ENCODE data around the gene BRPF3. TPM values are rescaled to one million over a fixed set of nuclear protein-coding genes. Genes with fewer than 3 reads are reported as not detected.

BRPF3 gene
- polyA plus RNA-seq, 1 donor from 2014 or later = 10.1 TPM

DNA sequence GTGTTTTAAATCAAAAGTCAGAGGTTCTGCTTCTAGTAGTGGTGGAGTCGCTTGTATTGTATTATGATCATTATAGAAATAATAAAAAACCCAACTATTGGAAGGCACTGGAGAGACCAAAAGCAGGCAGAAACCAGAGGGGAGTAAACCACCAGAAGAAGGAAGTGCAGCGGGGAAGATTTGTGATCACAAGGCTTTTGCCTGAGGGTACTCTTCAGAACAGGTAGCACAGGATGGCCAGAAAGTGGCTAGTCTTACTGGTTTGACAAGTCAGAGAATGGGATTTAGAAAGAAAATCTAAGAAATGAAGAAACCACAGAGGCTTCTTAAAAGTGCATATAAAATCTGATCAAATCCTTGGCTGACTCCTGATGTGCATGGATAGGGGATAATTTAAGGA is 42.3 kb upstream of the BRPF3 start:
- no peaks in the 10 kb centered on the region for H4K20me1 ChIP-seq (ENCODE audit: insufficient read depth)

DNA sequence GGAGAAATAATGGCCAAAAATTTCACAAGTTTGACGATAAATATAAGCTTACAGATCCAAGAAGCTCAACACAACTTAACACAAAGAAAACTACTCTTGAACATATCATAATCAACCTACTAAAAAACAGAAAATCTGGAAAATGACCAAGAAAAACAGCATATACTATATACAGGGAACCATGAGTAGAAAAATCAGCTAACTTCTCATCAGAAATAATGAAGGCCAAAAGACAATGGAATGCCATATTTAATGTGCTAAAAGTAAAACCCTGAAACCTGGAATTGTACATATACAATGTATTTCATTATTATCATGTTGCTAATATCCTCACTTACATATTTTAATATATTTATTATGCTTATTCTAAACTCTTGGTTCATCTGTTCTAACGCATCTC is 40.9 kb upstream of the BRPF3 start:
- Histone ChIP-seq H3K9ac (ENCODE audit: low read length) (no peak overlapping the region), H3K36me3 (ENCODE audit: insufficient read depth, low read length) (no peaks in the 10 kb centered on the region), H3K27ac (ENCODE audit: low read length) (no peak overlapping the region), H2AFZ (ENCODE audit: low read depth, low read length) (no peak overlapping the region), H3K27me3 (ENCODE audit: insufficient read depth, low read depth, low read length) (no peaks in the 10 kb centered on the region), H3K4me3 (ENCODE audit: low read length) (no peak overlapping the region), H3F3A (ENCODE audit: insufficient read depth, low read length, poor library complexity, severe bottlenecking) (no peaks in the 10 kb centered on the region), H4K20me1 (ENCODE audit: insufficient read depth) (no peaks in the 10 kb centered on the region), H3K4me2 (ENCODE audit: low read length) (no peak overlapping the region), H3K9me3 (ENCODE audit: low read length) (no peaks in the 10 kb centered on the region), H3K9me2 (ENCODE audit: insufficient read depth, low read length) (no peaks in the 10 kb centered on the region), H3K79me2 (replicated peaks; ENCODE audit: insufficient read depth, low read length) (no peaks in the 10 kb centered on the region)
- TF ChIP-seq EP300 (conservative IDR thresholded peaks at IDR 0.05; ENCODE audit: poor library complexity, severe bottlenecking) (no peak), RAD21 (conservative IDR thresholded peaks at IDR 0.05) (no peak), TAF1 (IDR thresholded peaks at IDR 0.05; ENCODE audit: low read depth) (no peak), MXI1 (conservative IDR thresholded peaks at IDR 0.05; ENCODE audit: poor library complexity, severe bottlenecking) (no peak)
- TF ChIP-seq, protein P1, sequence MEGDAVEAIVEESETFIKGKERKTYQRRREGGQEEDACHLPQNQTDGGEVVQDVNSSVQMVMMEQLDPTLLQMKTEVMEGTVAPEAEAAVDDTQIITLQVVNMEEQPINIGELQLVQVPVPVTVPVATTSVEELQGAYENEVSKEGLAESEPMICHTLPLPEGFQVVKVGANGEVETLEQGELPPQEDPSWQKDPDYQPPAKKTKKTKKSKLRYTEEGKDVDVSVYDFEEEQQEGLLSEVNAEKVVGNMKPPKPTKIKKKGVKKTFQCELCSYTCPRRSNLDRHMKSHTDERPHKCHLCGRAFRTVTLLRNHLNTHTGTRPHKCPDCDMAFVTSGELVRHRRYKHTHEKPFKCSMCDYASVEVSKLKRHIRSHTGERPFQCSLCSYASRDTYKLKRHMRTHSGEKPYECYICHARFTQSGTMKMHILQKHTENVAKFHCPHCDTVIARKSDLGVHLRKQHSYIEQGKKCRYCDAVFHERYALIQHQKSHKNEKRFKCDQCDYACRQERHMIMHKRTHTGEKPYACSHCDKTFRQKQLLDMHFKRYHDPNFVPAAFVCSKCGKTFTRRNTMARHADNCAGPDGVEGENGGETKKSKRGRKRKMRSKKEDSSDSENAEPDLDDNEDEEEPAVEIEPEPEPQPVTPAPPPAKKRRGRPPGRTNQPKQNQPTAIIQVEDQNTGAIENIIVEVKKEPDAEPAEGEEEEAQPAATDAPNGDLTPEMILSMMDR (IDR thresholded peaks at IDR 0.05; ENCODE audit: poor library complexity, severe bottlenecking) = no peak

More for the DNA sequence above, 42.3 kb upstream of the BRPF3 start:
- TF ChIP-seq POLR2AphosphoS5 (IDR thresholded peaks at IDR 0.05) = no peak
- no peak for TF ChIP-seq EZH2 (IDR thresholded peaks at IDR 0.05; ENCODE audit: borderline replicate concordance, insufficient read depth, low read length, poor library complexity, severe bottlenecking)
- TF ChIP-seq MXI1 (conservative IDR thresholded peaks at IDR 0.05; ENCODE audit: poor library complexity, severe bottlenecking) = no peak
- TF ChIP-seq, protein P1 (IDR thresholded peaks at IDR 0.05; ENCODE audit: poor library complexity, severe bottlenecking) = no peak
- no peak for TF ChIP-seq SMC3 (conservative IDR thresholded peaks at IDR 0.05; ENCODE audit: poor library complexity)
- no peak for TF ChIP-seq EP300 (conservative IDR thresholded peaks at IDR 0.05; ENCODE audit: poor library complexity, severe bottlenecking)
- TF ChIP-seq TAF1 (IDR thresholded peaks at IDR 0.05; ENCODE audit: low read depth) = no peak
- TF ChIP-seq RAD21 (conservative IDR thresholded peaks at IDR 0.05) = no peak
- TF ChIP-seq, protein P2, sequence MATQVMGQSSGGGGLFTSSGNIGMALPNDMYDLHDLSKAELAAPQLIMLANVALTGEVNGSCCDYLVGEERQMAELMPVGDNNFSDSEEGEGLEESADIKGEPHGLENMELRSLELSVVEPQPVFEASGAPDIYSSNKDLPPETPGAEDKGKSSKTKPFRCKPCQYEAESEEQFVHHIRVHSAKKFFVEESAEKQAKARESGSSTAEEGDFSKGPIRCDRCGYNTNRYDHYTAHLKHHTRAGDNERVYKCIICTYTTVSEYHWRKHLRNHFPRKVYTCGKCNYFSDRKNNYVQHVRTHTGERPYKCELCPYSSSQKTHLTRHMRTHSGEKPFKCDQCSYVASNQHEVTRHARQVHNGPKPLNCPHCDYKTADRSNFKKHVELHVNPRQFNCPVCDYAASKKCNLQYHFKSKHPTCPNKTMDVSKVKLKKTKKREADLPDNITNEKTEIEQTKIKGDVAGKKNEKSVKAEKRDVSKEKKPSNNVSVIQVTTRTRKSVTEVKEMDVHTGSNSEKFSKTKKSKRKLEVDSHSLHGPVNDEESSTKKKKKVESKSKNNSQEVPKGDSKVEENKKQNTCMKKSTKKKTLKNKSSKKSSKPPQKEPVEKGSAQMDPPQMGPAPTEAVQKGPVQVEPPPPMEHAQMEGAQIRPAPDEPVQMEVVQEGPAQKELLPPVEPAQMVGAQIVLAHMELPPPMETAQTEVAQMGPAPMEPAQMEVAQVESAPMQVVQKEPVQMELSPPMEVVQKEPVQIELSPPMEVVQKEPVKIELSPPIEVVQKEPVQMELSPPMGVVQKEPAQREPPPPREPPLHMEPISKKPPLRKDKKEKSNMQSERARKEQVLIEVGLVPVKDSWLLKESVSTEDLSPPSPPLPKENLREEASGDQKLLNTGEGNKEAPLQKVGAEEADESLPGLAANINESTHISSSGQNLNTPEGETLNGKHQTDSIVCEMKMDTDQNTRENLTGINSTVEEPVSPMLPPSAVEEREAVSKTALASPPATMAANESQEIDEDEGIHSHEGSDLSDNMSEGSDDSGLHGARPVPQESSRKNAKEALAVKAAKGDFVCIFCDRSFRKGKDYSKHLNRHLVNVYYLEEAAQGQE (IDR thresholded peaks at IDR 0.05; ENCODE audit: borderline replicate concordance) = no peak
- Histone ChIP-seq H3K9ac (ENCODE audit: low read length) (no peak overlapping the region), H3K27me3 (ENCODE audit: insufficient read depth, low read depth, low read length) (no peaks in the 10 kb centered on the region), H2AFZ (ENCODE audit: low read depth, low read length) (no peak overlapping the region), H3K79me2 (replicated peaks; ENCODE audit: insufficient read depth, low read length) (no peaks in the 10 kb centered on the region), H3F3A (ENCODE audit: insufficient read depth, low read length, poor library complexity, severe bottlenecking) (no peaks in the 10 kb centered on the region), H3K4me3 (ENCODE audit: low read length) (no peak overlapping the region), H3K9me3 (ENCODE audit: low read length) (no peaks in the 10 kb centered on the region), H3K9me2 (ENCODE audit: insufficient read depth, low read length) (no peaks in the 10 kb centered on the region), H3K27ac (ENCODE audit: low read length) (no peak overlapping the region), H3K4me2 (ENCODE audit: low read length) (no peak overlapping the region), H3K36me3 (ENCODE audit: insufficient read depth, low read length) (no peaks in the 10 kb centered on the region)
